OCI-LY1 (cell line): Measurements from ENCODE around the gene IRF2BP1.
A peak's percentile ranks its signal among the peaks of the same experiment; 100 is the strongest.

Experiments used
- H2AFZ ChIP-seq: fragments of 200-600 bp; sonication (generic), shearing (Covaris generic); 2 replicates; pipeline ENCODE4 v1.6.0; 2014; ENCODE audit warnings: antibody characterized with exemption, mild to moderate bottlenecking, low read length
- H3F3A ChIP-seq: fragments of 200-600 bp; sonication (generic), shearing (Covaris generic); 2 replicates; pipeline ENCODE4 v1.6.0; 2014; ENCODE audit warnings: mild to moderate bottlenecking, antibody characterized with exemption, low read length, moderate library complexity; ENCODE audit not compliant: insufficient read depth
- H3K27ac ChIP-seq: fragments of 200-600 bp; sonication (generic); 2 replicates; pipeline ENCODE4 v1.5.1; 2014; ENCODE audit warnings: low read length, mixed run types, mild to moderate bottlenecking, low read depth; ENCODE audit not compliant: poor library complexity, severe bottlenecking
- H3K27me3 ChIP-seq: fragments of 200-600 bp; sonication (generic); 2 replicates; pipeline ENCODE4 v1.6.0; 2014; ENCODE audit warnings: antibody characterized with exemption, mild to moderate bottlenecking, low read length, moderate library complexity; ENCODE audit not compliant: insufficient read depth
- H3K36me3 ChIP-seq: fragments of 200-600 bp; sonication (generic); 2 replicates; pipeline ENCODE4 v1.6.1; 2014; ENCODE audit warnings: mild to moderate bottlenecking, antibody characterized with exemption, low read length, moderate library complexity, mixed read lengths; ENCODE audit not compliant: insufficient read depth
- H3K4me1 ChIP-seq: fragments of 200-600 bp; sonication (generic); 2 replicates; pipeline ENCODE4 v1.5.1; 2014; ENCODE audit warnings: mild to moderate bottlenecking, low read length, moderate library complexity; ENCODE audit not compliant: insufficient read depth, severe bottlenecking
- H3K4me2 ChIP-seq: fragments of 200-600 bp; sonication (generic), shearing (Covaris generic); 2 replicates; pipeline ENCODE4 v1.6.1; 2014; ENCODE audit warnings: low read length
- H3K4me3 ChIP-seq: fragments of 200-600 bp; sonication (generic); 2 replicates; pipeline ENCODE4 v1.5.1; 2014; ENCODE audit warnings: low read length, low read depth, mild to moderate bottlenecking, mixed read lengths; ENCODE audit not compliant: poor library complexity, severe bottlenecking
- H3K79me2 ChIP-seq: fragments of 200-600 bp; shearing (Covaris generic); 2 replicates; pipeline ENCODE4 v1.6.1; 2016; ENCODE audit warnings: mixed run types, low read length, mixed read lengths; ENCODE audit not compliant: insufficient read depth
- H3K9ac ChIP-seq: fragments of 200-600 bp; sonication (generic), shearing (Covaris generic); 2 replicates; pipeline ENCODE4 v1.6.1; 2014; ENCODE audit warnings: mild to moderate bottlenecking, low read length, mixed read lengths
- H3K9me2 ChIP-seq: fragments of 200-600 bp; sonication (generic), shearing (Covaris generic); 2 replicates; pipeline ENCODE4 v1.6.1; 2014; ENCODE audit warnings: low read depth, mild to moderate bottlenecking, low read length, mixed read lengths
- H3K9me3 ChIP-seq: fragments of 200-600 bp; shearing (Covaris generic); 2 replicates; pipeline ENCODE4 v1.6.1; 2014; ENCODE audit warnings: low read length, mixed read lengths
- H4K20me1 ChIP-seq: fragments of 200-600 bp; sonication (generic), shearing (Covaris generic); 2 replicates; pipeline ENCODE4 v1.6.0; 2016; ENCODE audit warnings: mild to moderate bottlenecking, low read length; ENCODE audit not compliant: insufficient read depth
- CTCF ChIP-seq: fragments of 200-600 bp; sonication (generic), shearing (Covaris generic); IDR thresholded peaks from 2 replicates; pipeline ENCODE4 v1.5.1; 2017; ENCODE audit warnings: mild to moderate bottlenecking, antibody characterized with exemption, low read length, moderate library complexity, mixed read lengths
- EZH2 ChIP-seq: fragments of 200-600 bp; sonication (generic), shearing (Covaris generic); IDR thresholded peaks from 2 replicates; pipeline ENCODE4 v1.8.0; 2017; ENCODE audit warnings: borderline replicate concordance, mixed run types, mild to moderate bottlenecking, antibody characterized with exemption, low read length, moderate library complexity, mixed read lengths

The IRF2BP1 gene, protein sequence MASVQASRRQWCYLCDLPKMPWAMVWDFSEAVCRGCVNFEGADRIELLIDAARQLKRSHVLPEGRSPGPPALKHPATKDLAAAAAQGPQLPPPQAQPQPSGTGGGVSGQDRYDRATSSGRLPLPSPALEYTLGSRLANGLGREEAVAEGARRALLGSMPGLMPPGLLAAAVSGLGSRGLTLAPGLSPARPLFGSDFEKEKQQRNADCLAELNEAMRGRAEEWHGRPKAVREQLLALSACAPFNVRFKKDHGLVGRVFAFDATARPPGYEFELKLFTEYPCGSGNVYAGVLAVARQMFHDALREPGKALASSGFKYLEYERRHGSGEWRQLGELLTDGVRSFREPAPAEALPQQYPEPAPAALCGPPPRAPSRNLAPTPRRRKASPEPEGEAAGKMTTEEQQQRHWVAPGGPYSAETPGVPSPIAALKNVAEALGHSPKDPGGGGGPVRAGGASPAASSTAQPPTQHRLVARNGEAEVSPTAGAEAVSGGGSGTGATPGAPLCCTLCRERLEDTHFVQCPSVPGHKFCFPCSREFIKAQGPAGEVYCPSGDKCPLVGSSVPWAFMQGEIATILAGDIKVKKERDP

GRCh38 chr19:45885556-45886426, at the start of gene IRF2BP1:
IRF2BP1 (minus strand) TSS chr19:45886141; CDS start chr19:45885774, 367 bp downstream.
- Histone ChIP-seq H3K4me2 (peak within 1 kb of the TSS; percentile 94), H3K79me2 (no peaks in the 10 kb centered on the region), H3K9ac (peak within 1 kb of the TSS; percentile 87), H3K27ac (peak within 1 kb of the TSS; percentile 82), H3K9me2 (no peaks in the 10 kb centered on the region), H3K36me3 (no peaks in the 10 kb centered on the region), H3K4me1 (peaks cover 39% of the 10 kb centered on the region), H3F3A (no peaks in the 10 kb centered on the region), H3K9me3 (no peaks in the 10 kb centered on the region), H2AFZ (no peak within 1 kb of the TSS), H3K27me3 (no peaks in the 10 kb centered on the region), H4K20me1 (no peaks in the 10 kb centered on the region), H3K4me3 (peak within 1 kb of the TSS; percentile 79)
- TF ChIP-seq CTCF (no peak), EZH2 (no peak)

DNA sequence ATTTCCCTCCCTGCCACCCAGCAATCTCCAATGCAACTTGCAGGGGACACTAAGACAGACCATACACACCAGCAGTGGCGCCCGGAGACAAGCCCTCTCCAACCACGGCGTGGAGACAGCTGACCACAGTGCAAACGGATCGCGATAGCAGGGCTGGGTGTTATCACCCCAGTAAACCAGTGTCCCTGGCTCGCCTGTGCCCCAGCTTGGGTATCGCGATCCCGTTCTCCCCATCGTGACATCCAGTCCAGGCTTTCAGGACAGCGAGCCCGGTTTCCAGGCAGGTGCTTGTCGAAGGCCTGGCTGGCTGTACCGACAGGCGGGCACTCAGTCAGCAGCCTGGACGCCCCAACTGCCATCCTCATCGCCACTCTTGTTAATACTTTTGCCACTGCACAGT, 49.3 kb upstream of the IRF2BP1 start:
- Histone ChIP-seq H3K36me3 (no peaks in the 10 kb centered on the region), H3K27ac (no peak overlapping the region), H3F3A (no peaks in the 10 kb centered on the region), H3K4me1 (no peaks in the 10 kb centered on the region), H3K4me3 (no peak overlapping the region), H3K79me2 (no peaks in the 10 kb centered on the region), H4K20me1 (no peaks in the 10 kb centered on the region), H3K27me3 (peaks cover 8% of the 10 kb centered on the region; the same call in 1 of the 2 replicates), H3K9ac (no peak overlapping the region), H2AFZ (no peak overlapping the region), H3K4me2 (no peak overlapping the region), H3K9me3 (no peaks in the 10 kb centered on the region), H3K9me2 (no peaks in the 10 kb centered on the region)
- TF ChIP-seq CTCF (no peak), EZH2 (no peak)

DNA sequence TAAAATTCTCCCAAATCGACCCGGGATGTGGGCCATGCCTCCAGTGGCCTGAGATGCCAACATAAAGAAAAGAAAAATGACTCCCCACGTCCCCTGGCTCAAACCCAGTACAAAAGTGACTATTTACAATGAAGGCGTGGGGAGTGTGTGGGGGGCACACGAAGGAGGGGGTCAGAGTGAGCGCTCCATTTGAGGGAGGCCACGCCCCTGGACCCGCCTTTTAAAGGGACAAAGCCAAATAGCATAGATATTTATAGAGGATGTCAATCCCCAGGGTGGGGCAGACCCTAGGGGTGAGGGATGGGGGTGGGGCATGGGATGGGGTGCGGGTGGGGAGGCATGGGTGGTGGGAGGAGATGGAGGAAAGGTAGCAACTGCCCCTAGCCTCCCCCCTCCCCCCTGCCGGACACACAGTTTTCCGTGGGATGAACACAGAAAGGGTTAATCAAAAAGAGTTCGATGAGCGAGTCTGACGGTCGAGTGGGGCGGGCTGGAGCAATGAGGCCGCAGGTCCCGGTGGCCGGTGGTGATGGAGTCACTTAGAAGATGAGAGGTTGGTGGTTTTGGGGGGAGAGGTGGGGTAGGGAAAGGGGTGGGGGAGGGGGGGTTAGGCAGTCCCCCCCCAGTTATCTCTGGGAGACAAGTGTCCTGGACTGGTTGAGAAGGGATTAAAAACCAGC, 48.8 kb upstream of the IRF2BP1 start:
- H3K4me1 ChIP-seq, result no peaks in the 10 kb centered on the region
- H3F3A ChIP-seq, result no peaks in the 10 kb centered on the region
- no peaks in the 10 kb centered on the region for H3K9me3 ChIP-seq
- H3K36me3 ChIP-seq, result no peaks in the 10 kb centered on the region
- no peak overlapping the region for H3K4me2 ChIP-seq
- no peak overlapping the region for H3K27ac ChIP-seq
- H4K20me1 ChIP-seq, result no peaks in the 10 kb centered on the region
- peaks cover 8% of the 10 kb centered on the region; the same call in 1 of the 2 replicates for H3K27me3 ChIP-seq
- TF ChIP-seq CTCF (no peak), EZH2 (no peak)
- H2AFZ ChIP-seq, result no peak overlapping the region
- H3K9ac ChIP-seq, result no peak overlapping the region
- H3K79me2 ChIP-seq, result no peaks in the 10 kb centered on the region
- H3K9me2 ChIP-seq, result no peaks in the 10 kb centered on the region
- H3K4me3 ChIP-seq, result no peak overlapping the region
